ENCODE results near the gene TAS2R20. TPM values are rescaled to one million over a fixed set of nuclear protein-coding genes. Genes with fewer than 3 reads are reported as not detected.
"Not testable (repeated sequence)": the region's sequence is repeated elsewhere in the genome, so short reads cannot be mapped to it uniquely, and the experiment has no call there.

Gene TAS2R20, protein sequence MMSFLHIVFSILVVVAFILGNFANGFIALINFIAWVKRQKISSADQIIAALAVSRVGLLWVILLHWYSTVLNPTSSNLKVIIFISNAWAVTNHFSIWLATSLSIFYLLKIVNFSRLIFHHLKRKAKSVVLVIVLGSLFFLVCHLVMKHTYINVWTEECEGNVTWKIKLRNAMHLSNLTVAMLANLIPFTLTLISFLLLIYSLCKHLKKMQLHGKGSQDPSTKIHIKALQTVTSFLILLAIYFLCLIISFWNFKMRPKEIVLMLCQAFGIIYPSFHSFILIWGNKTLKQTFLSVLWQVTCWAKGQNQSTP
- 1 to 10 TPM; 1.2 to 2.0 TPM for total RNA-seq

DNA sequence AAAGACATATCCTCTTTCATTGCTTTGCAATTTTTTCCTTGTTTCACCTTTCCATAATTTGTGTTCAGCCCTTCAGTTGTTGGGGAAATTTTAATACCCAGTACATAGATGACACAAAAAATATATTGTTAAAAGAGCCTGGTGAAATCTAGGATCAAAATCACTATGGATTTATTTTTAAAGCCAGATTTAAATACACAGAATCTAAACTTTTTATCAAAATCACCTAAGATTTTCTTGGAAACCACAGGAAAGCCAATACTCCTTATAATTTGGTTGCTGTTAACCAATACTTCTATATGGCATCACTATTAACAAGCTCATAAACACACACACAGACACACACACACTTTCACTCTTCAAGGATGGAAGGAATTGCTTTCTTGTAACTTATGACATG is at the start of gene TAS2R20:
TAS2R20 (minus strand) TSS at position 101 of the 400 bp plus-strand sequence. CDS start 429 bp downstream, outside the sequence.
- H3K27ac Mint-ChIP-seq = no peak within 1 kb of the TSS
- DNase-seq = no peak
- H3K27me3 Mint-ChIP-seq = no peaks in the 10 kb centered on the region
- H3K36me3 Mint-ChIP-seq = peaks cover 20% of the 10 kb centered on the region
- POLR2A ChIA-PET = no interaction called here
- H3K9me3 Mint-ChIP-seq = peaks cover 2% of the 10 kb centered on the region
- no peak within 1 kb of the TSS for H3K4me3 Mint-ChIP-seq
- no peaks in the 10 kb centered on the region for H3K4me1 Mint-ChIP-seq
- ATAC-seq (ENCODE audit: low read depth) = no peak

GRCh38 chr12:11041366-11041765 is 43.3 kb upstream of the TAS2R20 start:
- ATAC-seq (ENCODE audit: low read depth); H3K27ac Mint-ChIP-seq; DNase-seq; H3K27me3 Mint-ChIP-seq; H3K9me3 Mint-ChIP-seq; H3K4me1 Mint-ChIP-seq; POLR2A ChIA-PET; H3K4me3 Mint-ChIP-seq: not testable (repeated sequence)
- peaks cover 54% of the 10 kb centered on the region for H3K36me3 Mint-ChIP-seq

- Mint-ChIP-seq H3K9me3 (peaks cover 8% of the 10 kb centered on the region), H3K36me3 (peaks cover 54% of the 10 kb centered on the region)
These were observed 42.1 kb upstream of the TAS2R20 start for GRCh38 chr12:11040162-11040561.

DNA sequence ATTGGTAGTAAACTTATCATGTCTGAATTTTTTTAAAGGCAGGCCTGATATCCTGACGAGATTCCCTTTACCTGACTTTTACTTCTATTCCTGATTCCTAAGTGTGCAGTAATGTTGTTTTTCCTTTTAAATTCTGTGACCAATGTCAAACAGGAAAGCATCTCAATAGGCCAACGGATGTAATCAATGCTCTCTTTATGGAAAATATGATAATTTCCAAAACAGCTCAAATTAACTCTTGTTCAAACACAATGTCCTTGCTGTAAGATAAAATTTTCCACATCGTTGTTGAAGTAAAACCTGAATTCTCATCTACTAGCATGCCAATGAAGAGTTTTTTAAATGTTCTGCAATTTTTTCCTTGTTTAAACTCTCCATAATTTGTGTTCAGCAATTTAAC is 41.1 kb upstream of the TAS2R20 start:
- no peak for DNase-seq
- no peak overlapping the region for H3K27ac Mint-ChIP-seq
- H3K4me1 Mint-ChIP-seq = no peaks in the 10 kb centered on the region
- no peak overlapping the region for H3K4me3 Mint-ChIP-seq
- H3K27me3 Mint-ChIP-seq = no peaks in the 10 kb centered on the region
- POLR2A ChIA-PET = no interaction called here
- peaks cover 46% of the 10 kb centered on the region for H3K36me3 Mint-ChIP-seq
- H3K9me3 Mint-ChIP-seq = peaks cover 8% of the 10 kb centered on the region
- no peak for ATAC-seq (ENCODE audit: low read depth)

More at GRCh38 chr12:11040162-11040561, 42.1 kb upstream of the TAS2R20 start:
- POLR2A ChIA-PET = no interaction called here
- no peaks in the 10 kb centered on the region for H3K4me1 Mint-ChIP-seq
- no peaks in the 10 kb centered on the region for H3K27me3 Mint-ChIP-seq
- no peak for DNase-seq
- no peak overlapping the region for H3K4me3 Mint-ChIP-seq
- no peak for ATAC-seq (ENCODE audit: low read depth)
- H3K27ac Mint-ChIP-seq = no peak overlapping the region

GRCh38 chr12:11033959-11034358 is 35.9 kb upstream of the TAS2R20 start:
- not testable (repeated sequence) for DNase-seq

GRCh38 chr12:11031307-11031706 is 33.2 kb upstream of the TAS2R20 start, which contains the start of gene TAS2R31:
TSS of gene TAS2R31 (minus strand) at chr12:11031407. CDS start at chr12:11031335, 72 bp downstream.
- H3K4me3 Mint-ChIP-seq = no peak within 1 kb of the TSS
- H3K4me1 Mint-ChIP-seq = no peaks in the 10 kb centered on the region
- H3K36me3 Mint-ChIP-seq = peaks cover 32% of the 10 kb centered on the region
- DNase-seq = no peak
- no peaks in the 10 kb centered on the region for H3K27me3 Mint-ChIP-seq
- POLR2A ChIA-PET = no interaction called here
- peaks cover 2% of the 10 kb centered on the region for H3K9me3 Mint-ChIP-seq
- no peak within 1 kb of the TSS for H3K27ac Mint-ChIP-seq
- no peak for ATAC-seq (ENCODE audit: low read depth)

More at GRCh38 chr12:11033959-11034358, 35.9 kb upstream of the TAS2R20 start:
- peaks cover 28% of the 10 kb centered on the region for H3K36me3 Mint-ChIP-seq
- H3K27ac Mint-ChIP-seq; POLR2A ChIA-PET; H3K9me3 Mint-ChIP-seq; ATAC-seq (ENCODE audit: low read depth); H3K27me3 Mint-ChIP-seq; H3K4me3 Mint-ChIP-seq; H3K4me1 Mint-ChIP-seq: not testable (repeated sequence)

- peaks cover 38% of the 10 kb centered on the region for H3K36me3 Mint-ChIP-seq
- no peak overlapping the region for H3K27ac Mint-ChIP-seq
- ATAC-seq (ENCODE audit: low read depth) = no peak
These were observed 28.0 kb upstream of the TAS2R20 start for GRCh38 chr12:11026118-11026517.

DNA sequence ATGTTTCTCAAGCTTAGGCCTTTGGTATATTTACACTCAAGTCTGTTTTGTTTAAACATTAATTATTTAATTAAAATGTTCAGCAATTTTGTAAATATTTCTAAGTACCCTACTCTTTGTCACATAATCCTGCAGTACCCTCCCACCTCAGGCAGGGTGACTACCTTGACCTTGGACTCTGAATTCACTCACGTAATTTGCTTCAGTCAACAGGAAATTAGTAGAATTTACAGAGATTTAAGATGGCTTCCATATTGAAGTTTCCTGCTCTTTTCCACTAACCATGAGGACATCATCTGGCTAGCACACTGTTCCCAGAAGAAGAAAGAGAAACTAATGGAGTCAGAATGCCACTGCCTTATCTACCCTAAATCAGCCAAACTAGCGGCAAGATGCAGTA is 25.3 kb upstream of the TAS2R20 start:
- DNase-seq (no peak), ATAC-seq (ENCODE audit: low read depth) (no peak)
- POLR2A ChIA-PET = no interaction called here
- H3K27ac Mint-ChIP-seq = no peak overlapping the region
- peaks cover 8% of the 10 kb centered on the region for H3K9me3 Mint-ChIP-seq
- H3K4me3 Mint-ChIP-seq = no peak overlapping the region
- peaks cover 2% of the 10 kb centered on the region for H3K4me1 Mint-ChIP-seq
- H3K27me3 Mint-ChIP-seq = no peaks in the 10 kb centered on the region
- H3K36me3 Mint-ChIP-seq = peaks cover 34% of the 10 kb centered on the region

More at GRCh38 chr12:11026118-11026517, 28.0 kb upstream of the TAS2R20 start:
- POLR2A ChIA-PET = no interaction called here
- H3K4me3 Mint-ChIP-seq = no peak overlapping the region
- H3K27me3 Mint-ChIP-seq = no peaks in the 10 kb centered on the region
- peaks cover 10% of the 10 kb centered on the region for H3K9me3 Mint-ChIP-seq
- H3K4me1 Mint-ChIP-seq = peaks cover 2% of the 10 kb centered on the region
- no peak for DNase-seq

DNA sequence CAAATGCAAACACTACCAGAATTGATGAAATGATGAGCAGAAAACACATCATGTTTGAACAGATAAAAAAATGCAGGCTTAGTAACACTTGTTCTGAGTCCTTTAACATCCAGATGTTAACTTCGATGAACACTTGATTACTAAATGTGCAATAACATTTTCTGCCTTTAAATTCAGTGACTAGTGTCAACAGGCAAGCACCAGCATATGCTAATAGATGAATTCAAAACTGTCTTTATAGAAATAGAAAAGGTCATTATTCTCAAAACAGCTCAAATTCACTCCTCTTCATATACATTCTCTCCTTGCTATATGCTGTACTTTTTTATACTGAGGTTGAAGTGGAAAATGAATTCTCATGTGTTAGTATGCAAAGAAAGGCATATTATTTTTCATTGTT is 24.4 kb upstream of the TAS2R20 start, which contains the start of gene TAS2R19:
TAS2R19 (minus strand) TSS at position 101 of the 400 bp plus-strand sequence; CDS start at position 52, 49 bp downstream.
- Mint-ChIP-seq H3K36me3 (peaks cover 29% of the 10 kb centered on the region), H3K4me1 (peaks cover 2% of the 10 kb centered on the region), H3K27ac (no peak within 1 kb of the TSS), H3K4me3 (no peak within 1 kb of the TSS), H3K27me3 (no peaks in the 10 kb centered on the region), H3K9me3 (peaks cover 8% of the 10 kb centered on the region)
- POLR2A ChIA-PET = no interaction called here
- ATAC-seq (ENCODE audit: low read depth) (no peak), DNase-seq (no peak)

DNA sequence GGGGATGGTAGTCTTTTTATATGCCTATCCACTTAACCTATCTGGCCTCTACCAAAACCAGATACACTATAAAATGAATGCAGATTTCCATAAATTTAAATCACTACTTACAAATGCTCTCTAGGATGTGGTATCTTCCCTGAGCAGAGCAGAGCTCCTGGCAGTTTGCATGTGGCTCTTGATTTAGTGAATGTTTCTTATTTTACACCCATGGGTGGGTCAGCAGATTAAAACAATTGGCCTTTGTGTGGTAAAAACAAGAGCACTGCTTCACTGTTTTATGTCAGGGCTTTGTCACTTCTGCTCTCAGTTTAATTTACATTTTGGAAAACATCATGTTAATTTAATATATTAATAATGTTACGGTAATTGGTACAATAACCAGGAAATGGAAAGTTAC is 18.8 kb upstream of the TAS2R20 start:
- Mint-ChIP-seq H3K9me3 (no peaks in the 10 kb centered on the region), H3K36me3 (peaks cover 15% of the 10 kb centered on the region), H3K4me3 (no peak overlapping the region), H3K27ac (no peak overlapping the region), H3K4me1 (peaks cover 9% of the 10 kb centered on the region), H3K27me3 (no peaks in the 10 kb centered on the region)
- ATAC-seq (ENCODE audit: low read depth) (no peak), DNase-seq (no peak)
- POLR2A ChIA-PET = no interaction called here

- Mint-ChIP-seq H3K4me1 (peaks cover 7% of the 10 kb centered on the region), H3K36me3 (peaks cover 10% of the 10 kb centered on the region), H3K27me3 (no peaks in the 10 kb centered on the region), H3K9me3 (no peaks in the 10 kb centered on the region), H3K4me3 (no peak overlapping the region), H3K27ac (no peak overlapping the region)
- ATAC-seq (ENCODE audit: low read depth) (no peak), DNase-seq (no peak)
- POLR2A ChIA-PET = no interaction called here
These were observed 17.8 kb upstream of the TAS2R20 start for GRCh38 chr12:11015775-11016430.

DNA sequence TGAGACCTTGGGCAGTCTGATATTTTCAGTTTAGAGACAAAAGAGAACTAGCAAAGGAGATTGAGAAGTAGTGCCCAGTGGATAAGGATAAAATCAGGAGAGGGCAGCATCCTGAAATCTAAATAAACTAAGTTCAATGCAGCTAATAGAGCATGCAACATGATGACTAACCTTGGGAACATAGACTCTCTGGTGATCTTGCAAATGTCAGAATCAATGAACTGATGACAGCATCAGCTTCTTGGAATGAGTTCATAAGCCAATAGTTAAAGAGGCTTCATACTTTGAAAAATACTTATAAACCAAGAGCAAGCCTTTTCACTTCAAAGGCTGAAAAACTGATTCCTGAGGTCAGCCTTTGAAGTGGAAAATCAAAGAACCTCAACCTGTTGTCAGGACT is 16.1 kb upstream of the TAS2R20 start:
- peaks cover 12% of the 10 kb centered on the region for H3K36me3 Mint-ChIP-seq
- H3K9me3 Mint-ChIP-seq = no peaks in the 10 kb centered on the region
- H3K27ac Mint-ChIP-seq = no peak overlapping the region
- no peak overlapping the region for H3K4me3 Mint-ChIP-seq
- no peaks in the 10 kb centered on the region for H3K27me3 Mint-ChIP-seq
- ATAC-seq (ENCODE audit: low read depth) = no peak
- DNase-seq = no peak
- POLR2A ChIA-PET = no interaction called here
- peaks cover 7% of the 10 kb centered on the region for H3K4me1 Mint-ChIP-seq

DNA sequence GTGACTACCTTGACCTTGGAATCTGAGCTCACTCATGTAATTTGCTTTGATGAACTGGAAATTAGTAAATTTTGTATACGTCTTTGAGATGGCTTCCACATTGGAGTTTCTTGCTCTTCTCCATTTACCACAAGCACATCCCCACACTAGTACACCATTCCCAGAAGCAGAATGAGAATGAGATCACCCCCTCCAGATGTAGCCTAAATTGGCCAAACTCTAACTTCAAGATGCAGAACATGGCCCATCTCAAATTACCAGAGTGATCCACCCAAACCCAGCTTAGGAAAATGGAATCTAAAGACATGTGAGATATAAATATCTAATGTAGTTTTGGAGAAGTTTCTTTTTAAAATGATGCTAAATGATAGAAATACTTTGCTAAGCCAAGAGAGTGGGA is 9.5 kb upstream of the TAS2R20 start:
- no peak overlapping the region for H3K4me3 Mint-ChIP-seq
- H3K9me3 Mint-ChIP-seq = no peaks in the 10 kb centered on the region
- H3K27me3 Mint-ChIP-seq = no peaks in the 10 kb centered on the region
- H3K4me1 Mint-ChIP-seq = no peaks in the 10 kb centered on the region
- H3K36me3 Mint-ChIP-seq = peaks cover 13% of the 10 kb centered on the region
- POLR2A ChIA-PET = no interaction called here
- DNase-seq (no peak), ATAC-seq (ENCODE audit: low read depth) (no peak)
- no peak overlapping the region for H3K27ac Mint-ChIP-seq

DNA sequence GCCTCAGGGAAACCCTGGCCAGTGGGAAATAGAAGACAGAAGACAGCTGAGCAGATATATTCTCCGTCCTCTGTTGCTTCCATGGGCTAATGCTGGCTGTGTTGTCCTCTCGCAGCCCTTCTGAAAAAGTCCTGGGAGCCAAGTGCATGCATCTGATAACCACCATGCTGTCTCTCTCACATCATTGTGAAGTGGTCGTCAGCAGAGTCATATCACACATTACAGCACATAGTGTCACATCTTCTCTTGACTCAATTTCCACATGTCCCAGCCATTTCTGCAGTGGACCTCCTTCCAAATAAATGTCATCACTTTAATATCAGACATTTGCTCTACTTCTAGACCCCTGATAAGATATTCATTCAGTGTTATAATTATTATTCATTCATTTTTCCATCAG is 3.8 kb downstream of the TAS2R20 start:
- Mint-ChIP-seq H3K27me3 (no peaks in the 10 kb centered on the region), H3K36me3 (peaks cover 33% of the 10 kb centered on the region), H3K27ac (no peak overlapping the region), H3K4me3 (no peak overlapping the region), H3K4me1 (no peaks in the 10 kb centered on the region), H3K9me3 (peaks cover 5% of the 10 kb centered on the region)
- ATAC-seq (ENCODE audit: low read depth) (no peak), DNase-seq (no peak)
- POLR2A ChIA-PET = no interaction called here

Measured in activated naive CD8-positive, alpha-beta T cell treated with anti-CD3 and anti-CD28 coated beads, Interleukin-2, amount 10 ng/mL, durations not matched to agents 7 days and 5 days (primary cell).